Measurements from ENCODE around the gene C6orf132.
"Not testable (repeated sequence)": the region's sequence is repeated elsewhere in the genome, so short reads cannot be mapped to it uniquely, and the experiment has no call there.

Gene C6orf132, protein sequence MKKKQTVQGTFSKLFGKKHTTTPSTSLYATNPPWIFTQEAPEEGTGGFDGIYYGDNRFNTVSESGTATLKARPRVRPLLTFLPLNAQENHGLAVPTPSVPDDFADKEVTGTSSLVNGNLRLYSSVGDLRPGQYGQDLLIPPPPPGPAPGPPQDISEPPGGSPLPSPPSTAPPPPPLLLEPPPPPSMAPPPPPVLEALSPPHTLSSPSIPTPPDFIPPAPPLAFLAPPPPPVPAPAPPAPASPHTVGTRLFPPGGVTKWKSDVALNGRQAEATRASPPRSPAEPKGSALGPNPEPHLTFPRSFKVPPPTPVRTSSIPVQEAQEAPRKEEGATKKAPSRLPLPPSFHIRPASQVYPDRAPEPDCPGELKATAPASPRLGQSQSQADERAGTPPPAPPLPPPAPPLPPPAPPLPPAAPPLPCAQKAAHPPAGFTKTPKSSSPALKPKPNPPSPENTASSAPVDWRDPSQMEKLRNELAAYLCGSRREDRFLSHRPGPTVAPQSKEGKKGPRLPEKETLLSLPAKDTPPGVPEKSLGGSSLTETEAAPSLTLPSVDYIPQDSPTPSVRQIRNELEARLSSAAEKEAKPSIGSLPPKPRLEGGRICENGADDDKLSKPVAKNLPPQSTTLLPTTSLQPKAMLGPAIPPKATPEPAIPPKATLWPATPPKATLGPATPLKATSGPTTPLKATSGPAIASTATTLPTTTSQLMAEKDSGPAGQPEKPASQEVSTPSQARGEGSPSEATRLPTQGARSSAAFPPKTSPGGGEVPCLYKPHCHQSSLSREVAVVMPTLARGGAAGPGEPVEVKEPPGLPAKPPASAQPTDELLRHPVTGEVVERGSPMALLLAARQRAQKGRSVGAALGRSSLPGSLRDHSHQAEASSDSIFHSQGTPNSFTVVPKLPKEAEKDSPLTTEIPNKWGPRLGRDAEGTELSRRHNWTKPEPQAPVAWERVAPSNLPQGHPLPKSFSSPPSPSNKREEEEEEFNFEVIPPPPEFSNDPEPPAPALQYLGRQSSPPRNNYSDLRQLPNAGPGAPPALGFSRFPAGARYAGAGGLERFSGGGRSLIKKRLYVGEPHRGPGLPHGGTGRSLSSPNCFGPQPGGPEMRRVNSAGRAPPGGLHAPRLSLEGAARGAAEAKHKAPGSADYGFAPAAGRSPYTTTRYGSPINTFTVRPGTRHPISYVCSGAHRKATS

DNA sequence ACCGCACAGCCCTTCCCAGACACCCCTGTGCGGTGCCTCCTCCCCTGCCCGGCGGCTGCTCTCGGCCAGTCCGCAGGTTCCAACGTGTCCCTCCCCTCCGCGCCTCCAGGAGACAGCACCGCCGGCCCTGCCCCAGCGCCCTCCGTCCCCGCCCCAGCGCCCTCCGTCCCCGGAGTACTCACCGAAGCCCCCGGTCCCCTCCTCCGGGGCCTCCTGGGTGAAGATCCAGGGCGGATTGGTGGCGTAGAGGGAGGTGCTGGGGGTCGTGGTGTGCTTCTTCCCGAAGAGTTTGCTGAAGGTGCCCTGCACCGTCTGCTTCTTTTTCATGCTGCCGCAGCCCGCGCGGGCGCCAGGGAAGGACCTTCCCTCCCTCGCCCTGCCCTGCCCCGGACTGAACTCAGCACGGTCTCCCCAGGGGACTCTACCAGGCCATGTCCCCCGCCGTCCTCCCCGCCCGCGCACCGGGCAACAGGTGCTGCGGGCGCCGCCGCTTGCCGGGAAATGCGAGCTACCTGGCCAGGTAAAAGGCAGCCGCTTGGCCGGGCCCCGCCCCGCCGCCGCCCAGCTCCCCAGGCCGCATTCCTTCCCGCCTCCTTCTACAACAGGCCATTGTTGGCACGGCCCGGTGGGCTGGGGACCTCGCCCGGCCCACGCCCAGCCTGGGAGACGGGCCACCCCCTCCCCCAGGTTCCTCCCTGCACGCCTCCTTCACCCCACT, at the start of gene C6orf132:
Gene C6orf132, minus strand, starts transcription at position 503 of the 718 bp plus-strand sequence. Its CDS starts 176 bp downstream, at position 327.
- peak; percentile 56 for DNase-seq (ENCODE audit: low spot score)

DNA sequence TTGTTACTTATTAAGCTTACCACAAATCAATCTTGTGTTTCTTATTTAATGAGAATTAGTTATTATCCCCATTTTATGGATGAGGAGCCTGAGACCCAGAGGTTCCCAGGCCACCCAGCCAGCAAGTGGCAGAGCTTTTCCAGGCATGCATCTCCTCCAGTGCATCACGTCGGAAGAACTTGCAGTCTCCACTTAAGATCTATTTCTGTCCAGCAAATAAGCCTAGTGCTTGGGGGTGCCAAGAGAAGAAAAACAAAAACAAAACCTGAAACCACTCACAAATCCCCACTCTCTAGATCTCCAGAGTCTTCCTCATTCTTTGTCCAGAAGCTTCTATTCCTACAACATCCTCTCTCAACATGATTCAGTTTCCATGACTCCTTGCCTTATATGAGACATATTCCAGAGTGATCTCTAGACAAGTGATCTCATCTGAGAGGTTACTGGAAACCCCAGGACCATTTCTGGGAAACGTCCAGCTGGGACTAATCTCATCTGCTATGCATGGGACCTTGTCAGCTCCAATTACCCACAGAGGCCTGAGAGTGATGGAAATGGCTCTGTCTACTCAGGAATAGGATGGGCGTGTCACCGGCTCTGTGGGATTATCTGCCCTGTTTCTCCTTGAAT, 48.2 kb upstream of the C6orf132 start:
- DNase-seq (ENCODE audit: low spot score): peak; percentile 46

DNA sequence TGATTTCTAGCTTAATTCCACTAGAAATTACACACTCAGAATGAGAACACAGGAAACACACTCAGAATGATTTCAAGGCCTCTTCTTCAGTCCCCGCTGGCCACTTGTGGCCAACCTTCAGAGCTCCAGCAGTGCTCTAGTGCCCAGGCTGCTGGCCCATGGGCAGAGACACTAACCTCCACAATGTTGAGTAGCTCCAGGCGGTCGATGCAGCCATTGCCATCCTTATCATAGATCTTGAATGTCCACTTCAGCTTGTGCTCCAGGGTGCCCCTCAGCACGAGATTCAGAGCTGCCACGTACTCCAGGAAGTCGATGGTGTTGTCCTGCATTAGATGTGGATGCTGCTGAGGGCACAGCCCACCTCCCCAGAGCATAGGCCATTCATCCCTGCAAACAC, 46.0 kb upstream of the C6orf132 start:
- DNase-seq (ENCODE audit: low spot score): no peak

DNA sequence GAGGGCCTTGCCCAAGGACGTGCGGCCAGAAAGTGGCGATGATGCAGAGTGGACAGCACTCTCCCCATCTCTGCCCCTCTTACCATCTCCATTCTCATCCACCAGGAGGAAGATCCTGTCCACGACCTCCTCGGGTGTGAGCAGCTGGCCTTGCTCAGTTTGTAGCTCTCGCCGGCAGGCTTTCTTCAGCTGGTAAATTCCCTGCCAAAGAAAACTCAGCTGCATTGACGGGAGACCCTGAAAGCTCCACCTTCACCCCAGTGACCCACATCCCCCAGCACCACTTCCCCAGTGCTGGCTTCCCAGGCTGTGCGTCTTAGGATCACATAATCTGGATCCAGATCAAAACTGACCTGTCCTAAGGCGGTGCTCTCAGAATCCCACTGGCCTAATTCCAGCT, 43.2 kb upstream of the C6orf132 start:
- no peak for DNase-seq (ENCODE audit: low spot score)

DNA sequence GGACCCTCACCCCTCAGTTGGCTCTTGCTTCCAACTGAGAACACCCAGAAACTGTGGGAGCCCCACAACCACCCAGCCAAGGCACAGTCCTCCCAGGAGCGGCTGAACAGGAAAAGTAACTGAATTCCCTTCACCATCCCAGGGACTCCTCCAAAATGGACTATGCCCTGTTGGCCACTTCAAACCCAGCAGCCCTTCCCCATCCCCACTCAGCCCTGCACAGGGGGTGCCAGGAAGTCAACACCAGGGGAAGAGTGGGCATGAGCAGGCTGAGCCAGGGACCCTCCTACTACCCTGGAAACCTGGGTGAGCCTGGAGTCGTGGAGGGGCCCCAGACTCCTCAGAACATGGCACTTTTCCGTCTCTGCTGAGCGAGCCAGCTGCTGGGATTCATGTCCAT, 42.1 kb upstream of the C6orf132 start:
- no peak for DNase-seq (ENCODE audit: low spot score)

DNA sequence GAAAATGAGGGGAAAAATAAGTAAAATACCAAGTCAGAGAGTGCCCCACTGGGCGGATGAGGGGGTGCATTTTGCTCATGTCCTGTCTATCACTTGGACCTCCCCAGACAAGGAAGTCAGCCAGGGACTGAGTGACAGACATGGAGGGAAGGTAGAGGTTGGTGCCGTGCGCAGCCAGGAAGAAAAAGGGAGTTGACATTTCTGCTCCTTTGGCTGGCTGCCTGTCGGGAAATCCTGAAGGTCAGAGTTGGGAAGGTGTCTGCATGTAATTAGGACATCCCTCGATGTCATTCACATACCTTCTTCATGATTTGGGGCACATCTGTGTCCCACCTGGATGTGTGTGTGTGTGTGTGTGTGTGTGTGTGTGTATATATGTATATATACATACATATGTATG, 39.7 kb upstream of the C6orf132 start:
- DNase-seq (ENCODE audit: low spot score): no peak

DNA sequence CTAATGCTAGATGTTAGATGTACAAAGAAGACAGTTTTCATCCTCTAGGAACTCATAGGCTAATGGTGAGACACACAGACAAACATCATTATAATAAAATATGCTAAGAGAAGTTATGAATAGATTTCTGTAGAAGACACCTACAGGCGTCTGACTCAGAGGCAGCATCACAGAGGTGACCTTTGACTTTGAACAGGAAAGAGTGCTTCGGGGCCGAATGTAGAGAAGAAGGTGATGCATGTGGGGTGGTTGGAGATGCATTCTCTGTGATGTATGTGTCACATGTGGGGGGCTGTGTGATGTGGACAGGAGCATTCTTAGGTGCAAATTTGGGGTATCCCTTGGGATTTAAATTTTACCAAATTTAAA, 37.5 kb upstream of the C6orf132 start:
- DNase-seq (ENCODE audit: low spot score): no peak

DNA sequence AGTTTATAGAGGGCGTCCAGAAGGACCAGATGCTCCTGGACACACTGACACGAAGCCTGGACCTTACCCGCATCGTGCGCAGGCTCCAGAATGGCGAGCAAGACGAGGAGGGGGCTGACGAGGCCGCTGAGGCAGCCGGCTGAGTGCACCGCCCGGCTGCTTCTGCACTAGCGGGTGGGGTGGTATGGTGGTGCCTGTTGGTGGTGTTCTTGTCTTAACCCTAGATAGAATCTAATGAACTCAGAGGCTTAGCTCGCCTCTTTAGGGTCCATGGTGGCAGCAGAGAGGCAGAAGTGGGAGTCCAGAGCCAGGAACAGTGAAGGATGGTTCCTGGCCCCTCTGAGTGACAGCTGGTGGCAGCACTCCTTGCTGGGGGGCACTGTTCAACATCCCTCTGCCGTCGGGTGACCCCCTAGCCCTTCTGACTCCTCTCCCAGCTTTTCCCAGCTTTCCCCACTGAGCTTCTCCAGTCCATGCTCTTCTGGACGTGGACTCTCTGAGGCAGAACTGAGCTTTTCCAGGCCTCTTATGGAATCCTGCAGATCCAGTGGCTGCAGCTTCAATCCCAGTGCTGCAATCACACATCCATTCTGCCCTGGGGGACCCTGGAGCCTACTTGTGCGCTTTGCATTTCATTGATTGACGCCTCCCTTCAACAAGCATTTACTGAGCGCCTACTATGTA, 37.0 kb upstream of the C6orf132 start:
- DNase-seq (ENCODE audit: low spot score): no peak

DNA sequence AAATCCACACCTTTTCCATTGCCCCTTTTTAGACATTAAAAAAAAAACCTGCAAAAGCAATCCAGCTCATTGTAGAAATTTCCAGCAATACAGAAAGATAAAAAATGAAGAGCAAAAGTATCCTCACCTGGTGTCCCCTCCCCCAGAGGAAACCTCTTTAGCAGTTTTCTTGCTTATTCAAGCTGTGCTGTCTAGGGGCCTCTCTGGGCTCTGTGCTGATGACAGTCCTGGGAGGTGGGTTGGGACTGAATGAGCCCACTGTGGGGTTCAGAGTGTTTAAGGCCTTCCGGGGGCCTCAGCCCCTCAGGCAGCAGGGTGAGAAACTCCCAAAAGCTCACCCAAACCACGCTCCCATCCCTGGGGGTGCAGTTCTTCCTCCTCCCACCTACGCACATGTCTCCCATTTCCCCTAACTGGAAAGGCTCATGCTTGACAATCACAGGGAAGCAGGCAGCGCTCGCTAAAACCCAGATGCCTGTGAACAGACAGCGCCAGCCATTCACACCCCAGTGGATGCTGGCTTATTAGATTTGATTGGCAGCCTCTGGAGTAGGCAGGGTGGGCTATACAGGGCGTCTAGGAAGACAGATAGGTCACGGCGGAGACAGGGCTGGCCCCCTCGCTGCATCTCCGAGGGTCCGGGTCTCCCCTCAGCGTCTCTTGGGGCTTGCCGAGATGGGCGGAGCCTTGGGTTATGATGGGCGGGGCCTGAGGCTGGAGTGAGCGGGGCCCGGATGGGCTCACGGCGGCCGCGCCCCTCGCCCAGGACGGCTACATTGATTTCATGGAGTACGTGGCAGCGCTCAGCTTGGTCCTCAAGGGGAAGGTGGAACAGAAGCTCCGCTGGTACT, 35.3 kb upstream of the C6orf132 start:
- no peak for DNase-seq (ENCODE audit: low spot score)

DNA sequence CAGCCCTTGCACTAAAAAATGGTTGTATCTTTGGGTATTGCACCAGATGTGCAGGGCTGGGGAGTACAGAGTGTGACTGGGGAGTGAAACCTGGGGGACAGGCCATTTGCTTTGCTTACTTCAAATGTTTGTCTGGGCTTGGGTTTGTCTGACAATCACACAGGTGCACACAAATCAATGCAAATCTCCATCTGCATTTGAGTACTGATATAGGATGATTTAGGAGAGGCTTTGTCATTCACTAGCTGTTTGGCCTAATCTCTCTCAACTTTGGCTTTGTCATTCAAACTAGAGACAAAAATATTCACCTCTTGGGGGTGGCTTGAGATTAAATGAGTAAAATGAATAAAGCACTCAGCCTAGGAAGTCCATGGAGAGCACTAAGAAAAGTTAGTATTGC, 34.6 kb upstream of the C6orf132 start:
- DNase-seq (ENCODE audit: low spot score): no peak

DNA sequence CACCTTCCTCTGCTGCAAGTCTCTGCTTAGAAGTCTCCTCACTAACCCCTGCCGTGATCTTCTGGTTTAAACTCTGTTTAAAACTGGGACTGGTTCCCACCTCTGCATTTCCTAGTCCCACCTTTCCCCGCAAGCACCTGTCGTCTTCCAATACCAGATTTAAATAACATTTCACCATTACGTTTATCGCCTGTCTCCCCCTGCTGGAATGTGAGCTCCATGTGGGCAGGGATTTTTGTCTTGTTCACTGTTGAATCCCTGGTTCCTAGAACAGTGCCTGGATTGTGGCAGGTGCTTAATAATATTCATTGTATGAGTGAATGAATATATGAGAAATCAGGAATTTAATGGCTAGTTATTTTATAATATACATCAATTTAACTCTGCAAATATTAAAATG, 33.4 kb upstream of the C6orf132 start:
- DNase-seq (ENCODE audit: low spot score): no peak

DNA sequence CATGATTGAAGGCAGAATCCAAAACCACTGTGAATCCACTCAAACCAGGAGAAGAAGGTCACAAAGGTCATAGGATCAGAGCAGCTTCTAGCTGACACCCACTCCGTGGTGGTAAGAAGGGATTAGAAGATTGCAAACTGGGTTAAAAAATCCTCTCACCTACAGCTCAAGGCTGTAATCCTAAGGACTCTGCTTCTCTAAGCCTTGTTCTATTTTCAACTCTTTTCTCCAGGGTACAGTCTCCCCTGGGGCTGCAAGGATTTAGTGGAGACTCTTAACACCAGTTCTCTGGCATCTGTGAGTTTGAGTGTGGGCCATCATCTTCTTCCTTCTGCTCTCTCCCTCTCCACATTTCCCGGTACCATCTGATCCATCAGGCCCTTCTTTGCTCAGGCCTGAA, 30.7 kb upstream of the C6orf132 start, which contains the start of gene GUCA1A:
Gene GUCA1A, plus strand, starts transcription at position 264 of the 400 bp plus-strand sequence. CDS start 250 bp downstream, outside the sequence.
- DNase-seq (ENCODE audit: low spot score): no peak

DNA sequence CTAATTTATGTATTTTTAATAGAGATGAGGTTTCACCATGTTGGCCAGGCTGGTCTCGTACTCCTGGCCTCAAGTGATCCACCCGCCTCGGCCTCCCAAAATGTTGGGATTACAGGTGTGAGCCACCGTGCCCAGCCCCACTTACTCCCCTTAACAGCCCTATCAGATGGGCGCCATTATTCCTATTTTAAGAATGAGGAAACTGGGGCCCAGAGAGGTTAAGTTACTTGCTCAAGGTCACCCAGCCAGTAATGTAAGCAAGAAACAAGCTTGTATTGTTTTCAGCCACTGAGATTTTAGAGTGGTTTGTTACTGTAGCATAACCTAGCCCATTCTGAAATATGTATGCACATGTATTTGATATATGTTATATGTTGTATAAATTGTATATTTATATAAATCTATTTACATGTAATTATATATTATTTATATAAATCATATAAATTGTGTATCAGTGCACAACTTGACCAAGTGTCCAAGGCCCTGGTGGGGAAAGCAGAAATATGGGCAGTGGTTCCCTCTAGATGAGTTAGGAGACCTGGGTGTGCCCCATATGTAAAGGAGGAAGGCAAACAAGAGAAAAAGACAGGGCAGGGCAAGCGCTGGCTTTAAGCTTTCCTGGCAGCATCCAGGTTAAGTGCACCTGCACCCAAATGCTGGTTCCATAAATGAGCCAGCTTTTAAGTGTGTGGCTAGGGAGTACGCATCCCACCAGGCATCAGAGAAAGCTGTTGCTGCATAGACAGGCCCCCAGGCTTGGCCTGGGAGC, 29.6 kb upstream of the C6orf132 start:
- no peak for DNase-seq (ENCODE audit: low spot score)

DNA sequence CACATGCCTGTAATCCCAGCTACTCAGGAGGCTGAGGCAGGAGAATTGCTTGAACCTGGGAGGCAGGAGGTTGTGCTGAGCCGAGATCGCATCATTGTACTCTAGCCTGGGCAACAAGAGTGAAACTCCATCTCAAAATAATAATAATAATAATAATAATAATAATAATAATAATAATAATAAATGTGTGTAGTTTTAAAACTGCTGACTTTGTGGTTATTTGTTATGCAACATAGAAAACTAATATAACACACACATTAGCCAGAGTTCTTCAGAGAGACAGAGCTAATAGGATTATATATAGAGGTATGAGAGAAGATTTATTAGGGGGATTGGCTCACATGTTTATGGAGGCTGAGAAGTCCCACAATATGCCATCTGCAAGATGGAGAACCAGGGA, 27.4 kb upstream of the C6orf132 start:
- DNase-seq (ENCODE audit: low spot score): not testable (repeated sequence)

DNA sequence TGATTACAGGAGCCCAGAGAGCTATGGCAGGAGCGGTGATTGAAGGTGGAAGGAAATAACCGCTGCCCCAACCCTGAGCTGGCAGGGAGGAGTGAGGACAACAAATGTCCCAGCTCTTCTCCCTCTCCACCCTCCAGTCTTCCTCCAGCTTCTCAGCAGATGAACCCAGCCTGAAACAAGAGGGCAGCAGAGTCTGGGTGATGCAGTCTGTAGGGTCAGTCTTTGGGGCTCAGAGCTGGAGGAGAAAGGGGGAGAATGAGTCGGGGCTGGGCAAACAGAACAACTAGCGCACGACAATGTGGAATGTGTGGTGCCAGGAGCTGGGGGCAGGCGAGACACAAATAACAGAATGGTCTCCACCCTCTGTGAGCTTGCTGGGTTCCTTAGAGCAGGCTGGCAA, 26.2 kb upstream of the C6orf132 start:
- DNase-seq (ENCODE audit: low spot score): no peak

DNA sequence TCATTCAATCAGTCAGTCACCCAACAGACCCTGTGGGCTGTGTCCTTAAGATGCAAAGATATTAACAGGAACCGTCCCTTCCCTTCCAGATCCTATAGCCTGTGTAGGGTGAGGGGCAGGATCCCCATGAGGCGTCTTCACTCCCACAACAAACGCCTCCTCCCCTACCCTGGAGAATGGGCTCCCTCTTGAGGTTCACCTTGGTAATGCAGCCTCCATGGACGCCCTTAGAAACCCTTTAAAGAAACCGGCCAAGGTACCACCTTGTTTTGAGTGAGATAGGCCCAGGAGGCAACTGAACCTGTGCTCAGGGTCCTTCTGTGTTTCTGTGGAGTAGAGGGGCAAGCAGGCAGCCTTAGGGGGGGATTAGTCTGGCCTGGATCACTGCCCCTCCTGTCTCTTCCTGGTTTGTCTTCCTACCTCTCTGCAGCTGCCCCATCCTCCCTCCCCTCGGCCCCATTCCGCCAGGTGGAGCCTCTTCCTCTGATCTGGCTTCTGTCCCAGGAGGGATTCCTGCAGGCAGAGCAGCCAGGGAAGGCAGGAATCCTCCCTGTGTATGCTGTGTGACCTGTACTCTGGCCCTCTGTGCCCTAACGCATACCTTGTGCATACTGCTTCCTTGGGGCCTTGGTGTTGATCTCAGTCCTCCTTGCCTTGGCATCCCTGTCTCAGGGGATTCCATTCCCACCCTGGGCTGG, 24.2 kb upstream of the C6orf132 start:
- DNase-seq (ENCODE audit: low spot score): peak; percentile 56

DNA sequence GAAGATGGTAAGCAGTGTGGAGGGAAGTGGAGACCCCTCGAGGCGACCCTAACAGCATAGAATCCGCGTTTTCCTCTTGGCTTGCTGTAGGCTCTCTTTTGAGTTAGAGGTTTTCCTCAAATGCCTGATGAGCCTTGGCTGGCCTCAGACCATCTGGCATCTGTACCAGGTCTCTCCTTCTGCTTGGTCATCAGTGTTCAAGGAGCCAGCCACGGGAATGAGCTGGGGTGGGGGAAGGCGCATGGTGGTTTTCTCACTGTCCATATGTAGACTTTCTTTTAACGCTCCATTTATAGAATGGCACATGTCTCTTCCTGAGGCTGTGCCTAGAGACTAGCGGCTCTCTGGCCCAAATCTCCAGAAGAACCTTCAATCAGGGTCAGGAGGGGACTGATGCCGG, 22.6 kb upstream of the C6orf132 start:
- no peak for DNase-seq (ENCODE audit: low spot score)

DNA sequence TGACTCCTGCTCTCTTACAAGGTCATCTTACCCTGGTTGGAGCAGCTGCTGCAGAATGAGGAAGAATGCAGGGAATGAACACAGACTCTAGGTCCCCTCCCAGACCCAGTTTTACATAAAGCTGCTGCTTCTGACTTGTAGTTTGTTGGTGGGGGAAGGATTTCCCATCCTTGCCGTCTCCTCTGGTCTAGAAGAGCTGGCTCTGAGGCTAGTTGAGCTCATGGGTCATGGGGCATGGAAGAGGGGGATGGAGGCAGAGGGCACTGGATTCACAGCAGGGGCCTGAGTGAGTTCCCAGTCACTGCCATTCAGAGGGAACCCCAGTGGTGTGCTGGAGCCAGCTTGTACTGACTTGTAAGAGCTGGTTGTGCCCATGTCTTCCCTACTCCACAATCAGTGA, 21.6 kb upstream of the C6orf132 start:
- no peak for DNase-seq (ENCODE audit: low spot score)
